ENCODE data around the gene SLC30A4. TPM values are rescaled to one million over a fixed set of nuclear protein-coding genes. Genes with fewer than 3 reads are reported as not detected.

Gene SLC30A4
- total and polyA plus RNA-seq, 4 donors = 1.0 to 7.8 (median 2.9) TPM

- Histone ChIP-seq H3K9me3 (ENCODE audit: control insufficient read depth in 4 of 4, insufficient read depth in 3 of 4, low read length in 3 of 4) (no peaks in the 10 kb centered on the region), H3K4me1 (ENCODE audit: control insufficient read depth in 5 of 5, insufficient read depth in 5 of 5, low read length in 5 of 5) (no peaks in the 10 kb centered on the region), H3K27me3 (ENCODE audit: control insufficient read depth in 3 of 3, insufficient read depth in 3 of 3, low read length in 2 of 3) (no peaks in the 10 kb centered on the region), H3K27ac (ENCODE audit: low read depth in 1 of 2, low read length in 1 of 2) (no peak overlapping the region), H3K9ac (ENCODE audit: insufficient read depth in 1 of 2, low read length in 2 of 2) (no peak overlapping the region), H3K36me3 (ENCODE audit: control insufficient read depth in 4 of 4, insufficient read depth in 4 of 4, low read length in 4 of 4) (peaks cover 0 to 8% (median 6%) of the 10 kb centered on the region in 4 donors), H3K4me3 (no peak overlapping the region)
- ATAC-seq (ENCODE audit: insufficient read depth, low FRiP score) (no peak), DNase-seq (no peak)
- TF ChIP-seq CTCF (IDR thresholded peaks at IDR 0.05; ENCODE audit: control extremely low read depth, extremely low read depth) = no peak
- 73 to 100% methylated on average over 1 of the region's 1 CpG for WGBS, 2 donors
Measured at GRCh38 chr15:45489690-45490238, 32.8 kb downstream of the SLC30A4 start.

- no peak for TF ChIP-seq CTCF (IDR thresholded peaks at IDR 0.05; ENCODE audit: control extremely low read depth, extremely low read depth)
- H3K4me1 ChIP-seq (ENCODE audit: control insufficient read depth in 5 of 5, insufficient read depth in 5 of 5, low read length in 5 of 5) = no peaks in the 10 kb centered on the region
- ATAC-seq (ENCODE audit: insufficient read depth, low FRiP score) (no peak), DNase-seq (no peak)
- H3K9me3 ChIP-seq (ENCODE audit: control insufficient read depth in 4 of 4, insufficient read depth in 3 of 4, low read length in 3 of 4) = no peaks in the 10 kb centered on the region
- H3K27me3 ChIP-seq (ENCODE audit: control insufficient read depth in 3 of 3, insufficient read depth in 3 of 3, low read length in 2 of 3) = no peaks in the 10 kb centered on the region
- peaks cover 0 to 9% (median 7%) of the 10 kb centered on the region in 4 donors for H3K36me3 ChIP-seq (ENCODE audit: control insufficient read depth in 4 of 4, insufficient read depth in 4 of 4, low read length in 4 of 4)
- WGBS, 2 donors = 96% methylated on average over 1 of the region's 1 CpG
- H3K9ac ChIP-seq (ENCODE audit: insufficient read depth in 1 of 2, low read length in 2 of 2) = no peak overlapping the region
- H3K4me3 ChIP-seq = no peak overlapping the region
- no peak overlapping the region for H3K27ac ChIP-seq (ENCODE audit: low read depth in 1 of 2, low read length in 1 of 2)
Measured at GRCh38 chr15:45486317-45486716, 36.2 kb downstream of the SLC30A4 start.

- Histone ChIP-seq H3K9ac (ENCODE audit: insufficient read depth in 1 of 2, low read length in 2 of 2) (no peak overlapping the region), H3K27ac (ENCODE audit: low read depth in 1 of 2, low read length in 1 of 2) (no peak overlapping the region), H3K4me1 (ENCODE audit: control insufficient read depth in 5 of 5, insufficient read depth in 5 of 5, low read length in 5 of 5) (no peaks in the 10 kb centered on the region), H3K9me3 (ENCODE audit: control insufficient read depth in 4 of 4, insufficient read depth in 3 of 4, low read length in 3 of 4) (no peaks in the 10 kb centered on the region), H3K27me3 (ENCODE audit: control insufficient read depth in 3 of 3, insufficient read depth in 3 of 3, low read length in 2 of 3) (no peaks in the 10 kb centered on the region), H3K36me3 (ENCODE audit: control insufficient read depth in 4 of 4, insufficient read depth in 4 of 4, low read length in 4 of 4) (peaks cover 0 to 7% (median 1%) of the 10 kb centered on the region in 4 donors), H3K4me3 (no peak overlapping the region)
- no peak for TF ChIP-seq CTCF (IDR thresholded peaks at IDR 0.05; ENCODE audit: control extremely low read depth, extremely low read depth)
- 79 to 88% methylated on average over 2 of the region's 2 CpGs for WGBS, 2 donors
- ATAC-seq (ENCODE audit: insufficient read depth, low FRiP score) = no peak
- DNase-seq = no peak
Measured at GRCh38 chr15:45481135-45481534, 41.4 kb downstream of the SLC30A4 start.

- Histone ChIP-seq H3K27ac (ENCODE audit: low read depth in 1 of 2, low read length in 1 of 2) (no peak overlapping the region), H3K9me3 (ENCODE audit: control insufficient read depth in 4 of 4, insufficient read depth in 3 of 4, low read length in 3 of 4) (no peaks in the 10 kb centered on the region), H3K4me3 (no peak overlapping the region), H3K36me3 (ENCODE audit: control insufficient read depth in 4 of 4, insufficient read depth in 4 of 4, low read length in 4 of 4) (peaks cover 0 to 2% (median 0%) of the 10 kb centered on the region in 4 donors), H3K4me1 (ENCODE audit: control insufficient read depth in 5 of 5, insufficient read depth in 5 of 5, low read length in 5 of 5) (no peaks in the 10 kb centered on the region), H3K27me3 (ENCODE audit: control insufficient read depth in 3 of 3, insufficient read depth in 3 of 3, low read length in 2 of 3) (peaks cover 0 to 6% (median 5%) of the 10 kb centered on the region in 3 donors), H3K9ac (ENCODE audit: insufficient read depth in 1 of 2, low read length in 2 of 2) (no peak overlapping the region)
- ATAC-seq (ENCODE audit: insufficient read depth, low FRiP score) (no peak), DNase-seq (no peak)
- no peak for TF ChIP-seq CTCF (IDR thresholded peaks at IDR 0.05; ENCODE audit: control extremely low read depth, extremely low read depth)
- 76 to 86% methylated on average over 3 of the region's 3 CpGs for WGBS, 2 donors
Measured at GRCh38 chr15:45476410-45476809, 46.1 kb downstream of the SLC30A4 start.

Measured in lung (tissue), 12 donors.